GM12878 (cell line): ENCODE data around the gene PAX3. TPM values are rescaled to one million over a fixed set of nuclear protein-coding genes. Genes with fewer than 3 reads are reported as not detected.

Source experiments
- ATAC-seq: fragments of 200-7000 bp; cut with Tn5 transposase; 3 replicates; pipeline ENCODE4 v1.9.1; 2020; ENCODE audit warnings: mild to moderate bottlenecking, moderate library complexity
- BruUV-seq: library from RNA; stranded (reverse); fragments of 400-500 nt; replicated peaks from 2 replicates; lab custom pipeline; 2021; lab: Mats Ljungman, UMichigan
- CTCF ChIA-PET: fragments of 300-600 bp; sonication (Branson Sonifier 250); formaldehyde crosslinking; extraction: SDS; loops from one replicate; lab custom pipeline; 2021; ENCODE audit warnings: inconsistent platforms; lab: Yijun Ruan, JAX
- POLR2A ChIA-PET: fragments of 350-600 bp; formaldehyde crosslinking; extraction: SDS; loops from one replicate; lab custom pipeline; 2021; ENCODE audit warnings: inconsistent platforms; lab: Charles Lee
- RAD21 ChIA-PET: fragments of 300-600 bp; sonication (Branson Sonifier 250); formaldehyde crosslinking; loops from one replicate; lab custom pipeline; 2023; ENCODE audit warnings: antibody characterized with exemption; ENCODE audit not compliant: unreplicated experiment; lab: Charles Lee
- SMC1A ChIA-PET: fragments of 300-600 bp; sonication (Branson Sonifier 250); formaldehyde crosslinking; loops from one replicate; lab custom pipeline; 2023; ENCODE audit not compliant: unreplicated experiment, uncharacterized antibody; lab: Charles Lee
- DNase-seq: peaks from one replicate; pipeline ENCODE4 v3.0.0-alpha.2; 2011; ENCODE audit warnings: low read depth, low spot score
- FAIRE-seq: peaks from 3 replicates; lab custom pipeline; 2011; peaks lifted over from hg19 to GRCh38; lab: Jason Lieb, UNC
- H2AFZ ChIP-seq: 2 replicates; pipeline ENCODE4 v1.6.0; 2011; ENCODE audit warnings: low read depth, low read length, control low read depth; ENCODE audit not compliant: control insufficient read depth
- H3K27ac ChIP-seq: 2 replicates; pipeline ENCODE4 v1.5.1; 2011; ENCODE audit warnings: control low read depth; ENCODE audit not compliant: control insufficient read depth, insufficient read depth
- H3K27me3 ChIP-seq, 2 experiments: replicated peaks in 1 of 2; 2 replicates each; pipeline versions ENCODE4 v1.6.0 to v1.6.1; 2011; ENCODE audit warnings: low read length in 1 of 2; ENCODE audit not compliant: control insufficient read depth in 2 of 2, insufficient read depth in 2 of 2
- H3K36me3 ChIP-seq, 2 experiments: 2 replicates each; pipeline ENCODE4 v1.5.1; 2011; ENCODE audit warnings: low read length in 1 of 2; ENCODE audit not compliant: control insufficient read depth in 2 of 2, insufficient read depth in 2 of 2
- H3K4me1 ChIP-seq: 2 replicates; pipeline ENCODE4 v1.6.1; 2011; ENCODE audit warnings: mild to moderate bottlenecking, low read length, moderate library complexity, mixed read lengths; ENCODE audit not compliant: control insufficient read depth, insufficient read depth
- H3K4me2 ChIP-seq: 2 replicates; pipeline ENCODE4 v1.6.0; 2011; ENCODE audit warnings: control low read depth; ENCODE audit not compliant: control insufficient read depth, insufficient read depth
- H3K4me3 ChIP-seq: fragments of 200-600 bp; sonication (generic); 2 replicates; pipeline ENCODE4 v1.5.1; 2016
- H3K79me2 ChIP-seq: 2 replicates; pipeline ENCODE4 v1.6.0; 2011; ENCODE audit warnings: low read length; ENCODE audit not compliant: control insufficient read depth, insufficient read depth
- H3K9ac ChIP-seq: 2 replicates; pipeline ENCODE4 v1.8.0; 2011; ENCODE audit warnings: low read length, control low read depth, mixed read lengths; ENCODE audit not compliant: control insufficient read depth, insufficient read depth
- H3K9me3 ChIP-seq: replicated peaks from 3 replicates; pipeline ENCODE4 v1.5.1; 2011; ENCODE audit warnings: mild to moderate bottlenecking, low read length; ENCODE audit not compliant: control insufficient read depth, insufficient read depth
- H4K20me1 ChIP-seq: 2 replicates; pipeline ENCODE4 v1.6.0; 2011; ENCODE audit not compliant: control insufficient read depth, insufficient read depth
- ATF3 ChIP-seq: IDR thresholded peaks from 2 replicates; pipeline ENCODE4 v1.6.1; 2011; ENCODE audit warnings: low read depth, mild to moderate bottlenecking, low read length, moderate library complexity, borderline replicate concordance; ENCODE audit errors: extremely low read depth
- BCL11A ChIP-seq: IDR thresholded peaks from 2 replicates; pipeline ENCODE4 v1.6.1; 2011; ENCODE audit warnings: low read depth, low read length
- BMI1 ChIP-seq: fragments of 450-650 bp; IDR thresholded peaks from 2 replicates; pipeline ENCODE4 v1.6.1; 2016; ENCODE audit warnings: mild to moderate bottlenecking, moderate library complexity, borderline replicate concordance
- BRCA1 ChIP-seq: IDR thresholded peaks from 2 replicates; pipeline ENCODE4 v1.6.1; 2011; ENCODE audit warnings: low read depth, low read length, improper control_type of control experiment
- CBX3 ChIP-seq: fragments of 200-600 bp; sonication (generic); IDR thresholded peaks from 2 replicates; pipeline ENCODE4 v1.6.1; 2016; ENCODE audit warnings: low read depth, borderline replicate concordance
- CREB1 ChIP-seq: IDR thresholded peaks from 2 replicates; pipeline ENCODE4 v1.6.1; 2012; ENCODE audit warnings: low read depth, mild to moderate bottlenecking, inconsistent platforms
- HSF1 ChIP-seq: fragments of 150-350 bp; IDR thresholded peaks from 2 replicates; pipeline ENCODE4 v1.6.1; 2014; ENCODE audit warnings: mild to moderate bottlenecking, low read depth, low read length
- IKZF2 ChIP-seq, 2 experiments: fragments of 450-650 bp; IDR thresholded peaks; 2 replicates each; pipeline ENCODE4 v1.6.1; 2017; ENCODE audit warnings: mild to moderate bottlenecking in 2 of 2, moderate library complexity in 2 of 2
- KDM1A ChIP-seq: fragments of 200-600 bp; sonication (generic); IDR thresholded peaks from 2 replicates; pipeline ENCODE4 v1.6.1; 2016; ENCODE audit warnings: borderline replicate concordance
- MAX ChIP-seq: IDR thresholded peaks from 2 replicates; pipeline ENCODE4 v1.6.1; 2012; ENCODE audit warnings: low read depth, low read length, improper control_type of control experiment
- MTA2 ChIP-seq: fragments of 450-650 bp; IDR thresholded peaks from 2 replicates; pipeline ENCODE4 v1.6.1; 2016; ENCODE audit warnings: low read depth, mild to moderate bottlenecking, moderate library complexity
- NR2C1 ChIP-seq: fragments of 450-650 bp; IDR thresholded peaks from 2 replicates; pipeline ENCODE4 v1.6.1; 2017; ENCODE audit warnings: antibody characterized with exemption, mild to moderate bottlenecking, moderate library complexity
- PBX3 ChIP-seq: IDR thresholded peaks from 2 replicates; pipeline ENCODE4 v1.6.1; 2011; ENCODE audit warnings: mild to moderate bottlenecking, low read depth, low read length, moderate library complexity; ENCODE audit not compliant: insufficient replicate concordance
- POLR2A ChIP-seq: IDR thresholded peaks from 2 replicates; pipeline ENCODE4 v1.6.1; 2011; ENCODE audit warnings: low read depth, mild to moderate bottlenecking, low read length
- TBL1XR1 ChIP-seq: IDR thresholded peaks from 2 replicates; pipeline ENCODE4 v1.6.1; 2012; ENCODE audit warnings: low read depth, low read length, improper control_type of control experiment
- YY1 ChIP-seq: IDR thresholded peaks from 2 replicates; pipeline ENCODE4 v1.6.1; 2011; ENCODE audit warnings: low read depth, mild to moderate bottlenecking, low read length
- ZBTB40 ChIP-seq: fragments of 450-650 bp; IDR thresholded peaks from 2 replicates; pipeline ENCODE4 v1.6.1; 2016; ENCODE audit warnings: mild to moderate bottlenecking, moderate library complexity, borderline replicate concordance
- ZSCAN29 ChIP-seq: fragments of 450-650 bp; IDR thresholded peaks from 2 replicates; pipeline ENCODE4 v1.6.1; 2017; ENCODE audit warnings: mild to moderate bottlenecking, moderate library complexity
- WGBS: methylation state at CpG from one replicate; pipeline ENCODE4 v1.1.6; 2016; ENCODE audit warnings: low lambda C conversion rate; ENCODE audit not compliant: insufficient replicate concordance, insufficient coverage; ENCODE audit errors: missing lambda C conversion rate; 5-methylcytosine and 5-hydroxymethylcytosine counted together
- in situ Hi-C: fragments of 300-500 bp; cut with MboI; formaldehyde crosslinking; loops from 9 replicates; pipeline ENCODE4 v1.14.3; 2018; ENCODE audit warnings: mixed read lengths
- intact Hi-C: fragments of 100-400 bp; cut with micrococcal nuclease; formaldehyde crosslinking; loops from one replicate; pipeline ENCODE4 v1.14.2; 2022; ENCODE audit not compliant: unreplicated experiment
- polyA plus RNA-seq, 11 experiments: library from polyadenylated mRNA; depleted of rRNA in 4 of 11; unstranded in 6 of 11; stranded (reverse) in 5 of 11; fragments of >200 nt; fragmentation: Nextera tagmentation in 4 of 11; fragmentation: Illumina TruSeq in 1 of 11; extraction: Ambion mirVana in 4 of 11; extraction: Trizol in 1 of 11; gene quantifications; 1 replicate in 1 of 11; 2 replicates in 10 of 11; pipeline versions ENCODE4 v1.2.1 to v1.2.3, GENCODE V29; 2011 to 2016; ENCODE audit warnings: inconsistent platforms in 2 of 11, missing spikeins in 2 of 11, low read depth in 1 of 11
- total RNA-seq, 4 experiments: library from RNA; depleted of rRNA in 3 of 4; stranded (reverse); fragments of >200 nt in 3 of 4; fragmentation: Illumina TruSeq in 1 of 4; extraction: Trizol in 1 of 4; gene quantifications; 2 replicates each; pipeline versions ENCODE4 v1.2.1 to v1.2.3, GENCODE V29; 2013 to 2021

PAX3 gene
- total and polyA plus RNA-seq, 10 of the 15 experiments (the other 5 are each of a cell fraction or from before 2014, with no cell fraction given), result not detected

GRCh38 chr2:222304737-222305515 is 6.1 kb upstream of the PAX3 start:
- Histone ChIP-seq H4K20me1 (no peaks in the 10 kb centered on the region), H3K9me3 (no peaks in the 10 kb centered on the region; the same call in 2 of the 3 replicates), H3K9ac (no peak overlapping the region), H2AFZ (peak overlapping the region; percentile 21; the same call in 1 of the 2 replicates), H3K79me2 (no peaks in the 10 kb centered on the region), H3K4me3 (peak overlapping the region; percentile 56), H3K27me3 (peaks cover 29 to 71% of the 10 kb centered on the region in 2 experiments), H3K36me3 (no peaks in the 10 kb centered on the region), H3K4me2 (peak overlapping the region; percentile 97), H3K27ac (no peak overlapping the region), H3K4me1 (peaks cover 13% of the 10 kb centered on the region)
- ChIA-PET POLR2A (no interaction called here), SMC1A (no interaction called here), CTCF (no interaction called here), RAD21 (no interaction called here)
- ATAC-seq (peak; percentile 16), DNase-seq (no peak), FAIRE-seq (peak; percentile 70)
- 37% methylated on average over 39 of the region's 39 CpGs for WGBS
- in situ Hi-C loops, result loop anchor here (25.0 kb wide), 1 partner anchor 607 kb away; no protein-coding TSS in a partner anchor
- BruUV-seq, result no TSS peak
- intact Hi-C loops, result no loop called here
- TF ChIP-seq YY1 (no peak), CREB1 (no peak), IKZF2 (IDR thresholded peaks at IDR 0.05) (no peak), CBX3 (no peak), ATF3 (no peak), BRCA1 (no peak), BMI1 (no peak), POLR2A (no peak), HSF1 (no peak), ZBTB40 (no peak), KDM1A (no peak), PBX3 (no peak), NR2C1 (no peak), MTA2 (no peak), TBL1XR1 (no peak), BCL11A (no peak), ZSCAN29 (no peak), MAX (no peak)
